Gastroesophageal sphincter (tissue), 3 donors: ENCODE data around the gene HOXC6.

Experiments
- EP300 ChIP-seq: sonication (generic); formaldehyde crosslinking; IDR thresholded peaks from one replicate; pipeline ENCODE4 v1.6.1; 2017; ENCODE audit warnings: antibody characterized with exemption, mild to moderate bottlenecking
- POLR2A ChIP-seq, 2 donors: fragments of 450-650 bp; IDR thresholded peaks; one replicate each; pipeline ENCODE4 v1.6.1; 2017; ENCODE audit warnings: antibody characterized with exemption in 2 of 2, mild to moderate bottlenecking in 2 of 2, moderate library complexity in 1 of 2
- POLR2AphosphoS5 ChIP-seq: sonication (generic); formaldehyde crosslinking; IDR thresholded peaks from one replicate; pipeline ENCODE4 v1.6.1; 2017; ENCODE audit warnings: antibody characterized with exemption
- TF ChIP-seq, protein P1 (sequence below), 4 experiments: fragments of 200-600 bp in 2 of 4; fragments of 450-650 bp in 2 of 4; sonication (generic) in 1 of 4; IDR thresholded peaks; one replicate each; pipeline ENCODE4 v1.5.1; 2017 to 2019; ENCODE audit warnings: antibody characterized with exemption in 4 of 4, mild to moderate bottlenecking in 2 of 4, moderate library complexity in 2 of 4

DNA sequence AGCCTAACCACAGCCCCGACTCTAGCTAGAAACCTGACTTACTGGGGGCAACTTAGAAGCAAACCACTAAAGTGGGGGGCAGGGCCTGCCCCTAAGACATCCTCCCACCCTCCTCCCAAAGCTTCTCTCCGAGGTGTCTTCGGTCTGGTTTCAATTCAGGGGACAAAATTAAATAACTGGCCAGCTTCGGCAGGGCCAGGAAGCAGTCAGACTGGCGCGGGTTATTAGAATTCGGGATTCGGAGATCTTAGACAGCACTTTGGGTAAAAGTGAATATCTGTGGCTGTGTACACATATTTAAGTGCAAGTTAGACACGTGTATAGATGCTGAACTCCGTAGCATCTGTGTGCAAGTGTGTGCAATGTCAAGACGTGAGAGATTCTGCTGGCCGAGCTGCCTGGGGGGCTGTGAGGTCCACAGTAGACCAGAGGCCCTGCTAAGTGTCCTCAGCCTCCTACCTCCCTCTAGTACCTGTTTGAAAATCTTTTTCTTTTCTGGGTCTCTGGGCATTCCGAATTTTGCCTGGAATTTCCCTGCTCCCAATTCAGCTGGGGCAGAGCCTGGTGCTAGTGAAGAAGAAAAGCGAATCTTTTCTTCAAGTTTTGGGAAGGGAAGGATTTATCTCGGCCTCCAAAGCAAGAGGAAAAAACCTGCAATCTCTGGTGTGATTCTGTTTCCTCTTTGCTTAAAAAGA is 47.3 kb upstream of the HOXC6 start:
- TF ChIP-seq, protein P1, sequence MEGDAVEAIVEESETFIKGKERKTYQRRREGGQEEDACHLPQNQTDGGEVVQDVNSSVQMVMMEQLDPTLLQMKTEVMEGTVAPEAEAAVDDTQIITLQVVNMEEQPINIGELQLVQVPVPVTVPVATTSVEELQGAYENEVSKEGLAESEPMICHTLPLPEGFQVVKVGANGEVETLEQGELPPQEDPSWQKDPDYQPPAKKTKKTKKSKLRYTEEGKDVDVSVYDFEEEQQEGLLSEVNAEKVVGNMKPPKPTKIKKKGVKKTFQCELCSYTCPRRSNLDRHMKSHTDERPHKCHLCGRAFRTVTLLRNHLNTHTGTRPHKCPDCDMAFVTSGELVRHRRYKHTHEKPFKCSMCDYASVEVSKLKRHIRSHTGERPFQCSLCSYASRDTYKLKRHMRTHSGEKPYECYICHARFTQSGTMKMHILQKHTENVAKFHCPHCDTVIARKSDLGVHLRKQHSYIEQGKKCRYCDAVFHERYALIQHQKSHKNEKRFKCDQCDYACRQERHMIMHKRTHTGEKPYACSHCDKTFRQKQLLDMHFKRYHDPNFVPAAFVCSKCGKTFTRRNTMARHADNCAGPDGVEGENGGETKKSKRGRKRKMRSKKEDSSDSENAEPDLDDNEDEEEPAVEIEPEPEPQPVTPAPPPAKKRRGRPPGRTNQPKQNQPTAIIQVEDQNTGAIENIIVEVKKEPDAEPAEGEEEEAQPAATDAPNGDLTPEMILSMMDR (IDR thresholded peaks at IDR 0.05) = no peak
- TF ChIP-seq POLR2A (IDR thresholded peaks at IDR 0.05) = no peak
- no peak for TF ChIP-seq EP300
- TF ChIP-seq POLR2AphosphoS5 = no peak
